Astrocyte (in vitro differentiated cells and primary cell): Measurements from ENCODE around the gene AGXT. TPM values are rescaled to one million over a fixed set of nuclear protein-coding genes. Genes with fewer than 3 reads are reported as not detected.
"Not testable (repeated sequence)": the region's sequence is repeated elsewhere in the genome, so short reads cannot be mapped to it uniquely, and the experiment has no call there.

Source experiments
- DNase-seq: peaks from one replicate; pipeline ENCODE4 v3.0.0-alpha.2; 2010; ENCODE audit warnings: low read depth
- FAIRE-seq: peaks from 2 replicates; lab custom pipeline; 2011; peaks lifted over from hg19 to GRCh38; lab: Jason Lieb, UNC
- H2AFZ ChIP-seq: 2 replicates; pipeline ENCODE4 v1.6.0; 2012; ENCODE audit warnings: low read depth, low read length, inconsistent platforms
- H3K27ac ChIP-seq: 2 replicates; pipeline ENCODE4 v1.5.1; 2011; ENCODE audit warnings: low read depth, low read length, inconsistent platforms
- H3K27me3 ChIP-seq: 2 replicates; pipeline ENCODE4 v1.6.0; 2011; ENCODE audit warnings: low read length, inconsistent platforms; ENCODE audit not compliant: insufficient read depth
- H3K36me3 ChIP-seq: 2 replicates; pipeline ENCODE4 v1.5.1; 2011; ENCODE audit warnings: low read length, inconsistent platforms; ENCODE audit not compliant: insufficient read depth
- H3K4me1 ChIP-seq: 2 replicates; pipeline ENCODE4 v1.5.1; 2011; ENCODE audit warnings: low read length, inconsistent platforms; ENCODE audit not compliant: insufficient read depth
- H3K4me2 ChIP-seq: 2 replicates; pipeline ENCODE4 v1.6.0; 2012; ENCODE audit warnings: low read length, inconsistent platforms
- H3K4me3 ChIP-seq: 2 replicates; pipeline ENCODE4 v1.5.1; 2011; ENCODE audit warnings: low read depth, mild to moderate bottlenecking, low read length, inconsistent platforms; ENCODE audit not compliant: insufficient read depth
- H3K79me2 ChIP-seq: 2 replicates; pipeline ENCODE4 v1.6.0; 2012; ENCODE audit warnings: mild to moderate bottlenecking, low read length, inconsistent platforms; ENCODE audit not compliant: insufficient read depth
- H3K9ac ChIP-seq: 2 replicates; pipeline ENCODE4 v1.6.0; 2012; ENCODE audit warnings: mild to moderate bottlenecking, low read length, inconsistent platforms
- H3K9me3 ChIP-seq: 2 replicates; pipeline ENCODE4 v1.5.1; 2012; ENCODE audit warnings: low read depth, mild to moderate bottlenecking, low read length, inconsistent platforms; ENCODE audit not compliant: insufficient read depth
- H4K20me1 ChIP-seq: 2 replicates; pipeline ENCODE4 v1.6.0; 2012; ENCODE audit warnings: low read length, inconsistent platforms; ENCODE audit not compliant: insufficient read depth
- H3K27ac Mint-ChIP-seq: one replicate; pipeline ENCODE4 v1.8.0; 2021; ENCODE audit warnings: mild to moderate bottlenecking, mixed read lengths; ENCODE audit not compliant: unreplicated experiment
- H3K27me3 Mint-ChIP-seq: one replicate; pipeline ENCODE4 v1.8.0; 2021; ENCODE audit warnings: low read depth, mixed read lengths; ENCODE audit not compliant: unreplicated experiment
- H3K36me3 Mint-ChIP-seq: one replicate; pipeline ENCODE4 v1.8.0; 2021; ENCODE audit warnings: low read depth, mixed read lengths; ENCODE audit not compliant: unreplicated experiment
- H3K4me1 Mint-ChIP-seq: one replicate; pipeline ENCODE4 v1.8.0; 2021; ENCODE audit warnings: low read depth, mixed read lengths; ENCODE audit not compliant: unreplicated experiment
- H3K4me3 Mint-ChIP-seq: one replicate; pipeline ENCODE4 v1.8.0; 2021; ENCODE audit warnings: mild to moderate bottlenecking, moderate library complexity, mixed read lengths; ENCODE audit not compliant: unreplicated experiment
- H3K9me3 Mint-ChIP-seq: one replicate; pipeline ENCODE4 v1.8.0; 2021; ENCODE audit warnings: mild to moderate bottlenecking, mixed read lengths; ENCODE audit not compliant: unreplicated experiment
- CTCF ChIP-seq: IDR thresholded peaks from 2 replicates; pipeline ENCODE4 v1.5.1; 2011; ENCODE audit warnings: low read depth, mild to moderate bottlenecking, inconsistent platforms, low read length, moderate library complexity; ENCODE audit not compliant: insufficient read depth
- EZH2 ChIP-seq: IDR thresholded peaks from 2 replicates; pipeline ENCODE4 v1.6.1; 2012; ENCODE audit warnings: mild to moderate bottlenecking, low read length, inconsistent platforms; ENCODE audit not compliant: insufficient read depth
- total RNA-seq: library from RNA; stranded (reverse); gene quantifications from 2 replicates; pipeline ENCODE4 v1.2.1, GENCODE V29; 2021

The AGXT gene
- total RNA-seq, 1 donor from 2014 or later: not detected

- peak; percentile 36 for DNase-seq
- Histone ChIP-seq H2AFZ (no peak overlapping the region), H3K36me3 (no peaks in the 10 kb centered on the region), H3K4me1 (peaks cover 5% of the 10 kb centered on the region), H3K27me3 (peaks cover 12% of the 10 kb centered on the region), H3K27ac (no peak overlapping the region), H3K9ac (no peak overlapping the region), H4K20me1 (no peaks in the 10 kb centered on the region), H3K9me3 (no peaks in the 10 kb centered on the region), H3K4me3 (no peak overlapping the region), H3K79me2 (no peaks in the 10 kb centered on the region), H3K4me2 (no peak overlapping the region)
- Mint-ChIP-seq H3K27ac (no peak overlapping the region), H3K4me1 (no peaks in the 10 kb centered on the region), H3K27me3 (peaks cover 36% of the 10 kb centered on the region), H3K9me3 (no peaks in the 10 kb centered on the region), H3K36me3 (no peaks in the 10 kb centered on the region), H3K4me3 (no peak overlapping the region)
- no peak for FAIRE-seq
- no peak for TF ChIP-seq EZH2
- no peak for TF ChIP-seq CTCF
These were observed 29.2 kb upstream of the AGXT start for GRCh38 chr2:240839152-240840143.

GRCh38 chr2:240840435-240841060 is 28.1 kb upstream of the AGXT start:
- FAIRE-seq: no peak
- H3K4me3 Mint-ChIP-seq: no peak overlapping the region
- H3K4me2 ChIP-seq: no peak overlapping the region
- H3K27me3 ChIP-seq: peaks cover 12% of the 10 kb centered on the region
- H3K36me3 Mint-ChIP-seq: no peaks in the 10 kb centered on the region
- peaks cover 5% of the 10 kb centered on the region for H3K4me1 ChIP-seq
- peaks cover 31% of the 10 kb centered on the region for H3K27me3 Mint-ChIP-seq
- H3K9me3 Mint-ChIP-seq: peaks cover 3% of the 10 kb centered on the region
- H3K4me3 ChIP-seq: no peak overlapping the region
- no peak overlapping the region for H2AFZ ChIP-seq
- no peaks in the 10 kb centered on the region for H3K9me3 ChIP-seq
- TF ChIP-seq EZH2 (no peak), CTCF (peak; percentile 58)
- H4K20me1 ChIP-seq: no peaks in the 10 kb centered on the region
- DNase-seq: peak; percentile 39
- H3K27ac Mint-ChIP-seq: no peak overlapping the region
- H3K4me1 Mint-ChIP-seq: no peaks in the 10 kb centered on the region
- no peaks in the 10 kb centered on the region for H3K79me2 ChIP-seq
- no peak overlapping the region for H3K9ac ChIP-seq
- no peaks in the 10 kb centered on the region for H3K36me3 ChIP-seq
- no peak overlapping the region for H3K27ac ChIP-seq

- not testable (repeated sequence) for H3K36me3 ChIP-seq, H3K9me3 Mint-ChIP-seq, H3K27me3 ChIP-seq, H3K4me3 Mint-ChIP-seq, H3K9me3 ChIP-seq, H3K79me2 ChIP-seq, H3K4me2 ChIP-seq, H4K20me1 ChIP-seq, H2AFZ ChIP-seq, H3K36me3 Mint-ChIP-seq, H3K4me3 ChIP-seq, DNase-seq, H3K27ac Mint-ChIP-seq, H3K4me1 ChIP-seq, H3K9ac ChIP-seq, H3K27ac ChIP-seq, FAIRE-seq, H3K4me1 Mint-ChIP-seq
- H3K27me3 Mint-ChIP-seq: peaks cover 39% of the 10 kb centered on the region
These were observed 22.3 kb upstream of the AGXT start for GRCh38 chr2:240846309-240846708.
